ENCODE data around the gene ZNF208. TPM values are rescaled to one million over a fixed set of nuclear protein-coding genes. Genes with fewer than 3 reads are reported as not detected.
A peak's percentile ranks its signal among the peaks of the same experiment; 100 is the strongest.
"Not testable (repeated sequence)": the region's sequence is repeated elsewhere in the genome, so short reads cannot be mapped to it uniquely, and the experiment has no call there.

ZNF208 gene
- total and polyA plus RNA-seq, 5 donors: 9.7 to 51.9 (median 12.9) TPM

GRCh38 chr19:21922276-21922675 is 88.5 kb downstream of the ZNF208 start:
- Histone ChIP-seq H3K9me3 (ENCODE audit: control insufficient read depth, low read length) (peaks cover 2% of the 10 kb centered on the region), H3K4me1 (ENCODE audit: control insufficient read depth, insufficient read depth, low read length) (no peaks in the 10 kb centered on the region), H3K27me3 (ENCODE audit: control insufficient read depth, insufficient read depth) (no peaks in the 10 kb centered on the region), H3K4me3 (ENCODE audit: low read length) (no peak overlapping the region), H3K27ac (ENCODE audit: low read length) (no peak overlapping the region)
- intact Hi-C loops (cut with DNase I): no loop called here
- ATAC-seq (no peak), DNase-seq (no peak)
- 23% methylated on average over 2 of the region's 2 CpGs for WGBS

GRCh38 chr19:21921691-21922180 is 89.0 kb downstream of the ZNF208 start:
- intact Hi-C loops (cut with DNase I): no loop called here
- H3K9me3 ChIP-seq (ENCODE audit: control insufficient read depth, low read length): peaks cover 2% of the 10 kb centered on the region
- H3K4me3 ChIP-seq (ENCODE audit: low read length): no peak overlapping the region
- 81% methylated on average over 3 of the region's 3 CpGs for WGBS
- no peaks in the 10 kb centered on the region for H3K4me1 ChIP-seq (ENCODE audit: control insufficient read depth, insufficient read depth, low read length)
- H3K27ac ChIP-seq (ENCODE audit: low read length): no peak overlapping the region
- DNase-seq (no peak), ATAC-seq (no peak)
- H3K27me3 ChIP-seq (ENCODE audit: control insufficient read depth, insufficient read depth): no peaks in the 10 kb centered on the region

- no peaks in the 10 kb centered on the region for H3K4me1 ChIP-seq (ENCODE audit: control insufficient read depth, insufficient read depth, low read length)
- H3K27me3 ChIP-seq (ENCODE audit: control insufficient read depth, insufficient read depth): no peaks in the 10 kb centered on the region
- H3K4me3 ChIP-seq (ENCODE audit: low read length): no peak overlapping the region
- ATAC-seq: no peak
- H3K9me3 ChIP-seq (ENCODE audit: control insufficient read depth, low read length): peaks cover 2% of the 10 kb centered on the region
- H3K27ac ChIP-seq (ENCODE audit: low read length): no peak overlapping the region
- intact Hi-C loops (cut with DNase I): no loop called here
- DNase-seq: no peak
- 37% methylated on average over 3 of the region's 3 CpGs for WGBS
Measured at GRCh38 chr19:21915411-21915810, 95.3 kb downstream of the ZNF208 start.

- Histone ChIP-seq H3K4me3 (ENCODE audit: low read length) (no peak overlapping the region), H3K4me1 (ENCODE audit: control insufficient read depth, insufficient read depth, low read length) (no peaks in the 10 kb centered on the region), H3K9me3 (ENCODE audit: control insufficient read depth, low read length) (no peaks in the 10 kb centered on the region), H3K27me3 (ENCODE audit: control insufficient read depth, insufficient read depth) (no peaks in the 10 kb centered on the region), H3K27ac (ENCODE audit: low read length) (no peak overlapping the region)
- no peak for DNase-seq
- 93% methylated on average over 2 of the region's 2 CpGs for WGBS
- ATAC-seq: no peak
- intact Hi-C loops (cut with DNase I): no loop called here
Measured at GRCh38 chr19:21912654-21913053, 98.1 kb downstream of the ZNF208 start.

GRCh38 chr19:21910318-21910717 is 100.4 kb downstream of the ZNF208 start:
- Histone ChIP-seq H3K9me3 (ENCODE audit: control insufficient read depth, low read length) (no peaks in the 10 kb centered on the region), H3K4me3 (ENCODE audit: low read length) (no peak overlapping the region), H3K27me3 (ENCODE audit: control insufficient read depth, insufficient read depth) (no peaks in the 10 kb centered on the region), H3K4me1 (ENCODE audit: control insufficient read depth, insufficient read depth, low read length) (no peaks in the 10 kb centered on the region), H3K27ac (ENCODE audit: low read length) (no peak overlapping the region)
- 71% methylated on average over 2 of the region's 2 CpGs for WGBS
- ATAC-seq: no peak
- DNase-seq: no peak
- intact Hi-C loops (cut with DNase I): no loop called here

GRCh38 chr19:21908066-21908465 is 102.7 kb downstream of the ZNF208 start:
- WGBS: 80% methylated on average over 3 of the region's 3 CpGs
- intact Hi-C loops (cut with DNase I): no loop called here
- no peak overlapping the region for H3K4me3 ChIP-seq (ENCODE audit: low read length)
- ATAC-seq (no peak), DNase-seq (no peak)
- H3K27me3 ChIP-seq (ENCODE audit: control insufficient read depth, insufficient read depth): no peaks in the 10 kb centered on the region
- H3K4me1 ChIP-seq (ENCODE audit: control insufficient read depth, insufficient read depth, low read length): no peaks in the 10 kb centered on the region
- H3K9me3 ChIP-seq (ENCODE audit: control insufficient read depth, low read length): no peaks in the 10 kb centered on the region
- no peak overlapping the region for H3K27ac ChIP-seq (ENCODE audit: low read length)

- H3K9me3 ChIP-seq (ENCODE audit: control insufficient read depth, low read length): no peaks in the 10 kb centered on the region
- intact Hi-C loops (cut with DNase I): no loop called here
Measured at GRCh38 chr19:21907516-21907915, 103.2 kb downstream of the ZNF208 start.

GRCh38 chr19:21902571-21902970 is 108.2 kb downstream of the ZNF208 start:
- 54% methylated on average over 1 of the region's 1 CpG for WGBS
- no peak overlapping the region for H3K4me3 ChIP-seq (ENCODE audit: low read length)
- H3K27ac ChIP-seq (ENCODE audit: low read length): no peak overlapping the region
- H3K4me1 ChIP-seq (ENCODE audit: control insufficient read depth, insufficient read depth, low read length): no peaks in the 10 kb centered on the region
- intact Hi-C loops (cut with DNase I): no loop called here
- DNase-seq: no peak
- no peak for ATAC-seq
- H3K27me3 ChIP-seq (ENCODE audit: control insufficient read depth, insufficient read depth): no peaks in the 10 kb centered on the region
- H3K9me3 ChIP-seq (ENCODE audit: control insufficient read depth, low read length): peaks cover 2% of the 10 kb centered on the region

More at GRCh38 chr19:21907516-21907915, 103.2 kb downstream of the ZNF208 start:
- no peak overlapping the region for H3K4me3 ChIP-seq (ENCODE audit: low read length)
- DNase-seq (no peak), ATAC-seq (no peak)
- WGBS: 83% methylated on average over 4 of the region's 4 CpGs
- no peaks in the 10 kb centered on the region for H3K27me3 ChIP-seq (ENCODE audit: control insufficient read depth, insufficient read depth)
- H3K4me1 ChIP-seq (ENCODE audit: control insufficient read depth, insufficient read depth, low read length): no peaks in the 10 kb centered on the region
- no peak overlapping the region for H3K27ac ChIP-seq (ENCODE audit: low read length)

- no peaks in the 10 kb centered on the region for H3K27me3 ChIP-seq (ENCODE audit: control insufficient read depth, insufficient read depth)
- intact Hi-C loops (cut with DNase I): no loop called here
- DNase-seq (no peak), ATAC-seq (no peak)
- WGBS: 82% methylated on average over 3 of the region's 3 CpGs
- H3K27ac ChIP-seq (ENCODE audit: low read length): no peak overlapping the region
- no peak overlapping the region for H3K4me3 ChIP-seq (ENCODE audit: low read length)
- H3K4me1 ChIP-seq (ENCODE audit: control insufficient read depth, insufficient read depth, low read length): no peaks in the 10 kb centered on the region
- H3K9me3 ChIP-seq (ENCODE audit: control insufficient read depth, low read length): peaks cover 2% of the 10 kb centered on the region
Measured at GRCh38 chr19:21901861-21902260, 108.9 kb downstream of the ZNF208 start.

GRCh38 chr19:21900401-21900800 is 110.3 kb downstream of the ZNF208 start:
- peaks cover 2% of the 10 kb centered on the region for H3K9me3 ChIP-seq (ENCODE audit: control insufficient read depth, low read length)
- intact Hi-C loops (cut with DNase I): no loop called here
- DNase-seq (no peak), ATAC-seq (no peak)
- H3K27me3 ChIP-seq (ENCODE audit: control insufficient read depth, insufficient read depth): no peaks in the 10 kb centered on the region
- H3K27ac ChIP-seq (ENCODE audit: low read length): no peak overlapping the region
- no peak overlapping the region for H3K4me3 ChIP-seq (ENCODE audit: low read length)
- 91% methylated on average over 1 of the region's 1 CpG for WGBS
- H3K4me1 ChIP-seq (ENCODE audit: control insufficient read depth, insufficient read depth, low read length): no peaks in the 10 kb centered on the region

- H3K9me3 ChIP-seq (ENCODE audit: control insufficient read depth, low read length): no peaks in the 10 kb centered on the region
- DNase-seq (no peak), ATAC-seq (no peak)
- no peaks in the 10 kb centered on the region for H3K27me3 ChIP-seq (ENCODE audit: control insufficient read depth, insufficient read depth)
- intact Hi-C loops (cut with DNase I): no loop called here
- WGBS: 69% methylated on average over 1 of the region's 1 CpG
- no peaks in the 10 kb centered on the region for H3K4me1 ChIP-seq (ENCODE audit: control insufficient read depth, insufficient read depth, low read length)
- no peak overlapping the region for H3K4me3 ChIP-seq (ENCODE audit: low read length)
- H3K27ac ChIP-seq (ENCODE audit: low read length): no peak overlapping the region
Measured at GRCh38 chr19:21891086-21891485, 119.7 kb downstream of the ZNF208 start.

- WGBS: 17% methylated on average over 9 of the region's 9 CpGs
- DNase-seq: peak; percentile 37 to 74 (median 71)
- intact Hi-C loops (cut with DNase I); ATAC-seq; H3K27me3 ChIP-seq (ENCODE audit: control insufficient read depth, insufficient read depth); H3K4me3 ChIP-seq (ENCODE audit: low read length); H3K4me1 ChIP-seq (ENCODE audit: control insufficient read depth, insufficient read depth, low read length); H3K9me3 ChIP-seq (ENCODE audit: control insufficient read depth, low read length); H3K27ac ChIP-seq (ENCODE audit: low read length): not testable (repeated sequence)
Measured at GRCh38 chr19:21890017-21890416, 120.7 kb downstream of the ZNF208 start.
